GM19099 (cell line): ENCODE results near the gene CEP78.
A peak's percentile ranks its signal among the peaks of the same experiment; 100 is the strongest.

ENCODE experiments used
- POLR2A ChIP-seq: IDR thresholded peaks from 3 replicates; pipeline ENCODE4 v1.6.1; 2011; ENCODE audit warnings: low read depth; ENCODE audit not compliant: insufficient read length; ENCODE audit errors: extremely low read depth

CEP78 gene

GRCh38 chr9:78295731-78296130 lies 59.9 kb downstream of the CEP78 start:
- TF ChIP-seq POLR2A: no peak

- TF ChIP-seq POLR2A: no peak
Observed at GRCh38 chr9:78296201-78296892, 60.5 kb downstream of the CEP78 start.

GRCh38 chr9:78296893-78297671 lies 61.2 kb downstream of the CEP78 start, which contains the start of gene PSAT1:
Gene PSAT1, plus strand, starts transcription at chr9:78297125. Its CDS starts 86 bp downstream, at chr9:78297211.
- peak; percentile 73 for TF ChIP-seq POLR2A

GRCh38 chr9:78297672-78297961 lies 61.7 kb downstream of the CEP78 start:
- peak; percentile 8 for TF ChIP-seq POLR2A

GRCh38 chr9:78298046-78298765 lies 62.3 kb downstream of the CEP78 start:
- no peak for TF ChIP-seq POLR2A

- no peak for TF ChIP-seq POLR2A
Observed at GRCh38 chr9:78300209-78300608, 64.3 kb downstream of the CEP78 start.

- TF ChIP-seq POLR2A: no peak
Observed at GRCh38 chr9:78301466-78301865, 65.6 kb downstream of the CEP78 start.

- TF ChIP-seq POLR2A: no peak
Observed at GRCh38 chr9:78303377-78304062, 67.6 kb downstream of the CEP78 start.

GRCh38 chr9:78304357-78304756 lies 68.5 kb downstream of the CEP78 start:
- no peak for TF ChIP-seq POLR2A

GRCh38 chr9:78306222-78307076 lies 70.6 kb downstream of the CEP78 start:
- TF ChIP-seq POLR2A: no peak

- TF ChIP-seq POLR2A: no peak
Observed at GRCh38 chr9:78307360-78307759, 71.5 kb downstream of the CEP78 start.

GRCh38 chr9:78309066-78309465 lies 73.2 kb downstream of the CEP78 start:
- TF ChIP-seq POLR2A: no peak

- no peak for TF ChIP-seq POLR2A
Observed at GRCh38 chr9:78311075-78311474, 75.2 kb downstream of the CEP78 start.

GRCh38 chr9:78311886-78312524 lies 76.1 kb downstream of the CEP78 start:
- no peak for TF ChIP-seq POLR2A

GRCh38 chr9:78314550-78314949 lies 78.7 kb downstream of the CEP78 start:
- TF ChIP-seq POLR2A: no peak
